HepG2 (cell line): Measurements from ENCODE around the gene PDGFD.

Experiments
- POLR2AphosphoS5 ChIP-seq: IDR thresholded peaks from 2 replicates; pipeline ENCODE4 v1.6.1; 2012; ENCODE audit warnings: low read depth, low read length
- PRDM10 ChIP-seq: sonication (generic); formaldehyde crosslinking; IDR thresholded peaks from 2 replicates; pipeline ENCODE4 v1.4.0; 2020; ENCODE audit warnings: low read depth, missing genetic modification reagents
- SMC3 ChIP-seq: IDR thresholded peaks from 2 replicates; pipeline ENCODE4 v1.6.1; 2011; ENCODE audit warnings: low read length, improper control_type of control experiment
- TF ChIP-seq, protein P1 (sequence below): sonication (generic); formaldehyde crosslinking; conservative IDR thresholded peaks from 2 replicates; pipeline ENCODE4 v1.4.0; 2020; ENCODE audit warnings: missing genetic modification reagents
- TF ChIP-seq, protein P2 (sequence below): sonication (generic); formaldehyde crosslinking; IDR thresholded peaks from 2 replicates; pipeline ENCODE4 v1.5.0; 2020; ENCODE audit warnings: mild to moderate bottlenecking, missing genetic modification reagents, moderate library complexity

- TF ChIP-seq, protein P1, sequence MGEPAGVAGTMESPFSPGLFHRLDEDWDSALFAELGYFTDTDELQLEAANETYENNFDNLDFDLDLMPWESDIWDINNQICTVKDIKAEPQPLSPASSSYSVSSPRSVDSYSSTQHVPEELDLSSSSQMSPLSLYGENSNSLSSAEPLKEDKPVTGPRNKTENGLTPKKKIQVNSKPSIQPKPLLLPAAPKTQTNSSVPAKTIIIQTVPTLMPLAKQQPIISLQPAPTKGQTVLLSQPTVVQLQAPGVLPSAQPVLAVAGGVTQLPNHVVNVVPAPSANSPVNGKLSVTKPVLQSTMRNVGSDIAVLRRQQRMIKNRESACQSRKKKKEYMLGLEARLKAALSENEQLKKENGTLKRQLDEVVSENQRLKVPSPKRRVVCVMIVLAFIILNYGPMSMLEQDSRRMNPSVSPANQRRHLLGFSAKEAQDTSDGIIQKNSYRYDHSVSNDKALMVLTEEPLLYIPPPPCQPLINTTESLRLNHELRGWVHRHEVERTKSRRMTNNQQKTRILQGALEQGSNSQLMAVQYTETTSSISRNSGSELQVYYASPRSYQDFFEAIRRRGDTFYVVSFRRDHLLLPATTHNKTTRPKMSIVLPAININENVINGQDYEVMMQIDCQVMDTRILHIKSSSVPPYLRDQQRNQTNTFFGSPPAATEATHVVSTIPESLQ (CRISPR knock-in tag): no peak
- TF ChIP-seq PRDM10 (no peak), POLR2AphosphoS5 (no peak), SMC3 (no peak)
- TF ChIP-seq, protein P2, sequence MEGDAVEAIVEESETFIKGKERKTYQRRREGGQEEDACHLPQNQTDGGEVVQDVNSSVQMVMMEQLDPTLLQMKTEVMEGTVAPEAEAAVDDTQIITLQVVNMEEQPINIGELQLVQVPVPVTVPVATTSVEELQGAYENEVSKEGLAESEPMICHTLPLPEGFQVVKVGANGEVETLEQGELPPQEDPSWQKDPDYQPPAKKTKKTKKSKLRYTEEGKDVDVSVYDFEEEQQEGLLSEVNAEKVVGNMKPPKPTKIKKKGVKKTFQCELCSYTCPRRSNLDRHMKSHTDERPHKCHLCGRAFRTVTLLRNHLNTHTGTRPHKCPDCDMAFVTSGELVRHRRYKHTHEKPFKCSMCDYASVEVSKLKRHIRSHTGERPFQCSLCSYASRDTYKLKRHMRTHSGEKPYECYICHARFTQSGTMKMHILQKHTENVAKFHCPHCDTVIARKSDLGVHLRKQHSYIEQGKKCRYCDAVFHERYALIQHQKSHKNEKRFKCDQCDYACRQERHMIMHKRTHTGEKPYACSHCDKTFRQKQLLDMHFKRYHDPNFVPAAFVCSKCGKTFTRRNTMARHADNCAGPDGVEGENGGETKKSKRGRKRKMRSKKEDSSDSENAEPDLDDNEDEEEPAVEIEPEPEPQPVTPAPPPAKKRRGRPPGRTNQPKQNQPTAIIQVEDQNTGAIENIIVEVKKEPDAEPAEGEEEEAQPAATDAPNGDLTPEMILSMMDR (CRISPR knock-in tag): no peak
These were observed 185.0 kb downstream of the PDGFD start for GRCh38 chr11:103978616-103979595.
